ENCODE measurements around the gene SCNN1G.
"Not testable (repeated sequence)": the region's sequence is repeated elsewhere in the genome, so short reads cannot be mapped to it uniquely, and the experiment has no call there.

SCNN1G gene

GRCh38 chr16:23182679-23183542, at the start of gene SCNN1G:
SCNN1G (plus strand) TSS chr16:23182745; CDS start chr16:23186272, 3,527 bp downstream.
- Mint-ChIP-seq H3K27me3 (peaks cover 21% of the 10 kb centered on the region), H3K27ac (no peak within 1 kb of the TSS), H3K4me3 (peak within 1 kb of the TSS; percentile 68), H3K4me1 (peaks cover 10% of the 10 kb centered on the region), H3K36me3 (no peaks in the 10 kb centered on the region), H3K9me3 (no peaks in the 10 kb centered on the region)
- peak; percentile 9 to 35 for DNase-seq (ENCODE audit: low spot score in 2 of 2)
- peak; percentile 20 for ATAC-seq (ENCODE audit: low read depth)

GRCh38 chr16:23132775-23133463, 49.6 kb upstream of the SCNN1G start:
- no peak overlapping the region for H3K27ac Mint-ChIP-seq
- DNase-seq (ENCODE audit: low spot score in 2 of 2) (no peak), ATAC-seq (ENCODE audit: low read depth) (no peak)
- peaks cover 2% of the 10 kb centered on the region for H3K27me3 Mint-ChIP-seq
- no peak overlapping the region for H3K4me3 Mint-ChIP-seq
- H3K9me3 Mint-ChIP-seq: peaks cover 5% of the 10 kb centered on the region
- peaks cover 2% of the 10 kb centered on the region for H3K4me1 Mint-ChIP-seq
- peaks cover 7% of the 10 kb centered on the region for H3K36me3 Mint-ChIP-seq

- Mint-ChIP-seq H3K36me3 (peaks cover 12% of the 10 kb centered on the region), H3K27me3 (peaks cover 2% of the 10 kb centered on the region), H3K27ac (no peak overlapping the region), H3K4me3 (no peak overlapping the region), H3K9me3 (peaks cover 5% of the 10 kb centered on the region), H3K4me1 (peaks cover 2% of the 10 kb centered on the region)
- no peak for DNase-seq (ENCODE audit: low spot score in 2 of 2)
- ATAC-seq (ENCODE audit: low read depth): no peak
Observed at GRCh38 chr16:23134274-23134673, 48.3 kb upstream of the SCNN1G start.

- Mint-ChIP-seq H3K9me3 (peaks cover 5% of the 10 kb centered on the region), H3K4me3 (no peak overlapping the region), H3K36me3 (peaks cover 12% of the 10 kb centered on the region), H3K27ac (no peak overlapping the region), H3K27me3 (no peaks in the 10 kb centered on the region), H3K4me1 (no peaks in the 10 kb centered on the region)
- DNase-seq (ENCODE audit: low spot score in 2 of 2) (no peak), ATAC-seq (ENCODE audit: low read depth) (no peak)
Observed at GRCh38 chr16:23137256-23137655, 45.3 kb upstream of the SCNN1G start.

- Mint-ChIP-seq H3K4me1 (no peaks in the 10 kb centered on the region), H3K27ac (no peak overlapping the region), H3K4me3 (no peak overlapping the region), H3K27me3 (no peaks in the 10 kb centered on the region), H3K36me3 (peaks cover 12% of the 10 kb centered on the region), H3K9me3 (peaks cover 5% of the 10 kb centered on the region)
- no peak for DNase-seq (ENCODE audit: low spot score in 2 of 2)
- ATAC-seq (ENCODE audit: low read depth): no peak
Observed at GRCh38 chr16:23137818-23138217, 44.7 kb upstream of the SCNN1G start.

- peaks cover 5% of the 10 kb centered on the region for H3K9me3 Mint-ChIP-seq
- no peaks in the 10 kb centered on the region for H3K4me1 Mint-ChIP-seq
- no peak overlapping the region for H3K4me3 Mint-ChIP-seq
- DNase-seq (ENCODE audit: low spot score in 2 of 2) (no peak), ATAC-seq (ENCODE audit: low read depth) (no peak)
- peaks cover 12% of the 10 kb centered on the region for H3K36me3 Mint-ChIP-seq
- no peaks in the 10 kb centered on the region for H3K27me3 Mint-ChIP-seq
- H3K27ac Mint-ChIP-seq: no peak overlapping the region
Observed at GRCh38 chr16:23140107-23140506, 42.4 kb upstream of the SCNN1G start.

- H3K27me3 Mint-ChIP-seq: no peaks in the 10 kb centered on the region
Observed at GRCh38 chr16:23141033-23141432, 41.5 kb upstream of the SCNN1G start.

GRCh38 chr16:23141500-23141899, 41.0 kb upstream of the SCNN1G start:
- DNase-seq (ENCODE audit: low spot score in 2 of 2): no peak
- H3K27ac Mint-ChIP-seq: no peak overlapping the region
- H3K27me3 Mint-ChIP-seq: no peaks in the 10 kb centered on the region
- ATAC-seq (ENCODE audit: low read depth): no peak
- peaks cover 4% of the 10 kb centered on the region for H3K9me3 Mint-ChIP-seq
- peaks cover 7% of the 10 kb centered on the region for H3K36me3 Mint-ChIP-seq
- H3K4me3 Mint-ChIP-seq: no peak overlapping the region
- H3K4me1 Mint-ChIP-seq: no peaks in the 10 kb centered on the region

More at GRCh38 chr16:23141033-23141432, 41.5 kb upstream of the SCNN1G start:
- no peak for DNase-seq (ENCODE audit: low spot score in 2 of 2)
- ATAC-seq (ENCODE audit: low read depth): no peak
- Mint-ChIP-seq H3K27ac (no peak overlapping the region), H3K4me1 (no peaks in the 10 kb centered on the region), H3K4me3 (no peak overlapping the region), H3K9me3 (peaks cover 5% of the 10 kb centered on the region), H3K36me3 (peaks cover 9% of the 10 kb centered on the region)

GRCh38 chr16:23141959-23142740, 40.4 kb upstream of the SCNN1G start:
- ATAC-seq (ENCODE audit: low read depth): no peak
- no peak overlapping the region for H3K27ac Mint-ChIP-seq
- no peaks in the 10 kb centered on the region for H3K27me3 Mint-ChIP-seq
- no peak for DNase-seq (ENCODE audit: low spot score in 2 of 2)
- H3K36me3 Mint-ChIP-seq: peaks cover 7% of the 10 kb centered on the region
- H3K9me3 Mint-ChIP-seq: peaks cover 2% of the 10 kb centered on the region
- H3K4me1 Mint-ChIP-seq: no peaks in the 10 kb centered on the region
- no peak overlapping the region for H3K4me3 Mint-ChIP-seq

GRCh38 chr16:23143391-23143790, 39.2 kb upstream of the SCNN1G start:
- no peak overlapping the region for H3K4me3 Mint-ChIP-seq
- no peak overlapping the region for H3K27ac Mint-ChIP-seq

GRCh38 chr16:23144393-23144792, 38.2 kb upstream of the SCNN1G start:
- not testable (repeated sequence) for H3K4me1 Mint-ChIP-seq; H3K4me3 Mint-ChIP-seq; DNase-seq (ENCODE audit: low spot score in 2 of 2); H3K9me3 Mint-ChIP-seq; H3K27ac Mint-ChIP-seq; H3K36me3 Mint-ChIP-seq; ATAC-seq (ENCODE audit: low read depth); H3K27me3 Mint-ChIP-seq

More at GRCh38 chr16:23143391-23143790, 39.2 kb upstream of the SCNN1G start:
- peaks cover 5% of the 10 kb centered on the region for H3K36me3 Mint-ChIP-seq
- peaks cover 4% of the 10 kb centered on the region for H3K4me1 Mint-ChIP-seq
- no peak for DNase-seq (ENCODE audit: low spot score in 2 of 2)
- no peak for ATAC-seq (ENCODE audit: low read depth)
- no peaks in the 10 kb centered on the region for H3K27me3 Mint-ChIP-seq
- no peaks in the 10 kb centered on the region for H3K9me3 Mint-ChIP-seq

- Mint-ChIP-seq H3K4me1 (peaks cover 9% of the 10 kb centered on the region), H3K36me3 (no peaks in the 10 kb centered on the region), H3K27ac (no peak overlapping the region), H3K9me3 (no peaks in the 10 kb centered on the region), H3K4me3 (no peak overlapping the region), H3K27me3 (no peaks in the 10 kb centered on the region)
- DNase-seq (ENCODE audit: low spot score in 2 of 2): no peak
- no peak for ATAC-seq (ENCODE audit: low read depth)
Observed at GRCh38 chr16:23145186-23145585, 37.4 kb upstream of the SCNN1G start.

- Mint-ChIP-seq H3K9me3 (no peaks in the 10 kb centered on the region), H3K27ac (no peak overlapping the region), H3K4me1 (peaks cover 9% of the 10 kb centered on the region), H3K36me3 (no peaks in the 10 kb centered on the region), H3K4me3 (no peak overlapping the region), H3K27me3 (no peaks in the 10 kb centered on the region)
- DNase-seq (ENCODE audit: low spot score in 2 of 2) (no peak), ATAC-seq (ENCODE audit: low read depth) (no peak)
Observed at GRCh38 chr16:23145608-23146007, 36.9 kb upstream of the SCNN1G start.
